Measurements from ENCODE around the gene ZNF567. TPM values are rescaled to one million over a fixed set of nuclear protein-coding genes. Genes with fewer than 3 reads are reported as not detected.

ZNF567 gene
- total RNA-seq, 2 experiments from 2014 or later = 7.3 to 7.6 TPM

GRCh38 chr19:36652958-36653357 is 34.5 kb upstream of the ZNF567 start:
- Histone ChIP-seq H3K27ac (ENCODE audit: low read depth in 1 of 2, low read length in 2 of 2) (no peak overlapping the region), H3K9me3 (ENCODE audit: control insufficient read depth in 1 of 2, insufficient read depth in 1 of 2, low read length in 2 of 2) (peaks cover 57 to 76% of the 10 kb centered on the region in 2 experiments), H3K4me3 (ENCODE audit: low read length) (no peak overlapping the region), H3K4me1 (ENCODE audit: insufficient read depth, low read length) (no peaks in the 10 kb centered on the region), H3K36me3 (ENCODE audit: insufficient read depth, low read length) (peaks cover 75% of the 10 kb centered on the region), H3K27me3 (ENCODE audit: control insufficient read depth in 1 of 2, insufficient read depth in 2 of 2, low read length in 2 of 2) (no peaks in the 10 kb centered on the region)
- ChIA-PET POLR2A (no interaction called here), CTCF (no interaction called here)
- Mint-ChIP-seq H3K9me3 (peaks cover 25% of the 10 kb centered on the region), H3K4me1 (ENCODE audit: low read depth) (no peaks in the 10 kb centered on the region), H3K27me3 (no peaks in the 10 kb centered on the region), H3K4me3 (no peak overlapping the region), H3K27ac (no peak overlapping the region), H3K36me3 (ENCODE audit: low read depth) (peaks cover 91% of the 10 kb centered on the region)
- ATAC-seq (ENCODE audit: poor library complexity) (no peak), DNase-seq (no peak)
- TF ChIP-seq CTCF (IDR thresholded peaks at IDR 0.05) = no peak
- intact Hi-C loops (cut with DNase I, micrococcal nuclease) = no loop called here

DNA sequence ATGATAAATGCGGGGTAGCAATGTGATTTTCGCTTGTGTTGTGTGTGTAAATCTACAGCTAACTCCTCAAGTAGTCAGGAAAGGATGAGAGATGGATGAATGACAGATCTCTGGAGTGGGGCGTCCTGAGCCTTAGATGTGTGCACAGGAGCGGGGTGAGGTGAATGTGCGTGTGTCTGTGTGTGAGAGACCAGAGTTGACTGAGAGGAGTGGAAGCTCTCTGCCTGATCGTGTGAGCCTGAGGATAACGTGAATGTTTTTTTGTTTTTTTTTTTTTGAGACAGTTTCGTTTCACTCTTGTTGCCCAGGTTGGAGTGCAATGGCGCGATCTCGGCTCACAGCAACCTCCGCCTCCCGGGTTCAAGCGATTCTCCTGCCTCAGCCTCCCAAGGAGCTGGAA is 21.6 kb upstream of the ZNF567 start:
- no peak overlapping the region for H3K27ac ChIP-seq (ENCODE audit: low read depth in 1 of 2, low read length in 2 of 2)
- peaks cover 14 to 49% of the 10 kb centered on the region in 2 experiments for H3K9me3 ChIP-seq (ENCODE audit: control insufficient read depth in 1 of 2, insufficient read depth in 1 of 2, low read length in 2 of 2)
- Mint-ChIP-seq H3K4me1 (ENCODE audit: low read depth) (peaks cover 45% of the 10 kb centered on the region), H3K27me3 (no peaks in the 10 kb centered on the region), H3K27ac (peak overlapping the region; percentile 92), H3K36me3 (ENCODE audit: low read depth) (peaks cover 88% of the 10 kb centered on the region), H3K9me3 (peaks cover 26% of the 10 kb centered on the region), H3K4me3 (peak overlapping the region; percentile 98)
- ATAC-seq (ENCODE audit: poor library complexity) = no peak
- intact Hi-C loops (cut with DNase I, micrococcal nuclease) = loop anchor here (1.0 to 10.0 kb wide), 7 partner anchors 21 to 801 kb away; partner anchors contain the start of genes ZNF345 (in 2 of the 2), ZNF567 (in 2 of the 2), ZNF569 (in 2 of the 2) and ZNF570 (in 2 of the 2)
- DNase-seq = no peak
- peaks cover 22% of the 10 kb centered on the region for H3K36me3 ChIP-seq (ENCODE audit: insufficient read depth, low read length)
- ChIA-PET CTCF (no interaction called here), POLR2A (interaction anchor here (0.6 to 2.2 kb wide), 6 partner anchors 61 to 929 kb away, joined by 3 to 17 read pairs (median 4); partner anchors contain the start of genes ZNF146, ZNF382, ZNF529 and ZNF540)
- H3K4me3 ChIP-seq (ENCODE audit: low read length) = peak overlapping the region; percentile 97
- TF ChIP-seq CTCF (IDR thresholded peaks at IDR 0.05) = no peak
- H3K4me1 ChIP-seq (ENCODE audit: insufficient read depth, low read length) = peaks cover 24% of the 10 kb centered on the region
- no peaks in the 10 kb centered on the region for H3K27me3 ChIP-seq (ENCODE audit: control insufficient read depth in 1 of 2, insufficient read depth in 2 of 2, low read length in 2 of 2)

GRCh38 chr19:36668646-36669045 is 18.8 kb upstream of the ZNF567 start:
- no peak for ATAC-seq (ENCODE audit: poor library complexity)
- Mint-ChIP-seq H3K4me1 (ENCODE audit: low read depth) (peaks cover 44% of the 10 kb centered on the region), H3K9me3 (peaks cover 28% of the 10 kb centered on the region)

More at GRCh38 chr19:36668646-36669045, 18.8 kb upstream of the ZNF567 start:
- no peak for DNase-seq
- Mint-ChIP-seq H3K4me3 (peak overlapping the region; percentile 78), H3K27ac (peak overlapping the region; percentile 24), H3K27me3 (no peaks in the 10 kb centered on the region), H3K36me3 (ENCODE audit: low read depth) (peaks cover 88% of the 10 kb centered on the region)
- intact Hi-C loops (cut with DNase I, micrococcal nuclease) = loop anchor here (5.0 to 10.0 kb wide), 4 partner anchors 96 to 799 kb away; partner anchors contain the start of genes ZNF569 (in 2 of the 2), ZNF570 (in 2 of the 2), ZNF345 (in 1 of the 2) and ZNF529 (in 1 of the 2)
- Histone ChIP-seq H3K27ac (ENCODE audit: low read depth in 1 of 2, low read length in 2 of 2) (no peak overlapping the region), H3K4me1 (ENCODE audit: insufficient read depth, low read length) (peaks cover 24% of the 10 kb centered on the region), H3K27me3 (ENCODE audit: control insufficient read depth in 1 of 2, insufficient read depth in 2 of 2, low read length in 2 of 2) (no peaks in the 10 kb centered on the region), H3K9me3 (ENCODE audit: control insufficient read depth in 1 of 2, insufficient read depth in 1 of 2, low read length in 2 of 2) (peaks cover 31 to 54% of the 10 kb centered on the region in 2 experiments), H3K4me3 (ENCODE audit: low read length) (no peak overlapping the region), H3K36me3 (ENCODE audit: insufficient read depth, low read length) (peaks cover 23% of the 10 kb centered on the region)
- POLR2A ChIA-PET = no interaction called here
- TF ChIP-seq CTCF (IDR thresholded peaks at IDR 0.05) = no peak
- CTCF ChIA-PET = no interaction called here

All from CD4-positive, alpha-beta T cell (primary cell).